Peyer's patch (tissue), 4 donors: ENCODE results near the gene MYLK. TPM values are rescaled to one million over a fixed set of nuclear protein-coding genes. Genes with fewer than 3 reads are reported as not detected.

Source experiments
- DNase-seq, 3 donors: peaks; one replicate each; pipeline ENCODE4 v3.0.0-alpha.2; 2017 to 2019
- H3K27ac ChIP-seq, 4 donors: fragments of 200-600 bp; sonication (generic); one replicate each; pipeline ENCODE4 v1.5.1; 2016 to 2019
- H3K27me3 ChIP-seq, 2 donors: fragments of 200-600 bp; sonication (generic); one replicate each; pipeline ENCODE4 v1.5.1; 2019
- H3K36me3 ChIP-seq, 3 donors: fragments of 200-600 bp; sonication (generic); one replicate each; pipeline ENCODE4 v1.5.1; 2016 to 2019
- H3K4me1 ChIP-seq, 4 donors: fragments of 200-600 bp; sonication (generic); one replicate each; pipeline ENCODE4 v1.5.1; 2016 to 2019
- H3K4me3 ChIP-seq, 4 donors: fragments of 200-600 bp; sonication (generic); 1 replicate in 3 of 4; 2 replicates in 1 of 4; pipeline ENCODE4 v1.5.1; 2016 to 2019; ENCODE audit warnings: mild to moderate bottlenecking in 1 of 4
- H3K9me3 ChIP-seq, 4 donors: fragments of 200-600 bp; sonication (generic); one replicate each; pipeline ENCODE4 v1.5.1; 2016 to 2019; ENCODE audit warnings: mild to moderate bottlenecking in 1 of 4
- POLR2A ChIP-seq, 2 donors: fragments of 450-650 bp; IDR thresholded peaks; one replicate each; pipeline ENCODE4 v1.5.1; 2017; ENCODE audit warnings: antibody characterized with exemption in 2 of 2, mild to moderate bottlenecking in 2 of 2, moderate library complexity in 2 of 2
- total RNA-seq, 4 donors: library from RNA; depleted of rRNA; stranded (reverse); fragments of >200 nt; gene quantifications; one replicate each; pipeline ENCODE4 v1.1.0, GENCODE V29; 2016
- TF ChIP-seq, protein P1 (sequence below), 6 experiments: fragments of 450-650 bp in 4 of 6; fragments of 200-600 bp in 2 of 6; sonication (generic) in 1 of 6; IDR thresholded peaks; one replicate each; pipeline ENCODE4 v1.5.1; 2017 to 2019; ENCODE audit warnings: antibody characterized with exemption in 6 of 6, mild to moderate bottlenecking in 3 of 6, moderate library complexity in 1 of 6

Gene MYLK
- total RNA-seq, 4 donors from 2014 or later = 81.3 to 117 (median 94.1) TPM

DNA sequence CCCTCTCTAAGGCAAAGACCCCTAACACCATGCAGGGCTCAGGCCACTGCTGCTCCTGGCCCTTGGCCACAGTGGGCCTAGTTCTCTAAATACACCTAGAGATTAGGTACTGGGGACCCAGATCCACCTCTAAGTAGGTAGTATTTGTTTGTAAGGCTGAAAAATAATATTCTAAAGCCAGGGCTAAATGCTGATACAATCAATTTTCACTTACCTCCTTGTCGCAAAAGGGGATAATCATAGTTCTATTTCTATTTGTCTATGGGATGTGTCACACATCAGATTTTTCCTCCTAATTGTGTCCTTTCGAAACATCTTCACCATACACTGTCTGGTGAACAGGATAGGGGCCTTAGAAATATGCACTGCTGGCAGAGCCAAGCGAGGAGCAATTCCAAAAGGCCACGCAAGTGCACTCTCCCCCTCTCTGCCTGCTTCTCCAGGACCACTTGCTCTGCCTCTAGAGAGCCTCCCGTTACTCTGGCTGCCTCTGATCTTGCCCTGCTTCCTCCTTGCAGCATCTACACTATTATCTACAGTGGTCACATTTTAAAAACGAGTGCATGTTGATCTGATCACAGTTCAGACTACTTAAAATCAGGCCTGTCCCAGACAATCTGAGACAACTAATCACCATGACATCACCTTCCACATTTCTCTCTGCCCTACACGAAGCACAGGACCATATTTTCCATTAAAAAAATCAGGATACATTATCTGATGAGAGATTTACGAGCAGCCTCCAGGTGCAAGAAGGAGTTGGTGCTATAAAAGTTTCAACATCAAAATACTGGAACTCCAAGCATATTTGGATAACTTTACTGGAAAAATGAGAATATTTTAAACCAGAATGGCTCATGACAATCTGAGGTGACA is 115.4 kb downstream of the MYLK start:
- TF ChIP-seq, protein P1, sequence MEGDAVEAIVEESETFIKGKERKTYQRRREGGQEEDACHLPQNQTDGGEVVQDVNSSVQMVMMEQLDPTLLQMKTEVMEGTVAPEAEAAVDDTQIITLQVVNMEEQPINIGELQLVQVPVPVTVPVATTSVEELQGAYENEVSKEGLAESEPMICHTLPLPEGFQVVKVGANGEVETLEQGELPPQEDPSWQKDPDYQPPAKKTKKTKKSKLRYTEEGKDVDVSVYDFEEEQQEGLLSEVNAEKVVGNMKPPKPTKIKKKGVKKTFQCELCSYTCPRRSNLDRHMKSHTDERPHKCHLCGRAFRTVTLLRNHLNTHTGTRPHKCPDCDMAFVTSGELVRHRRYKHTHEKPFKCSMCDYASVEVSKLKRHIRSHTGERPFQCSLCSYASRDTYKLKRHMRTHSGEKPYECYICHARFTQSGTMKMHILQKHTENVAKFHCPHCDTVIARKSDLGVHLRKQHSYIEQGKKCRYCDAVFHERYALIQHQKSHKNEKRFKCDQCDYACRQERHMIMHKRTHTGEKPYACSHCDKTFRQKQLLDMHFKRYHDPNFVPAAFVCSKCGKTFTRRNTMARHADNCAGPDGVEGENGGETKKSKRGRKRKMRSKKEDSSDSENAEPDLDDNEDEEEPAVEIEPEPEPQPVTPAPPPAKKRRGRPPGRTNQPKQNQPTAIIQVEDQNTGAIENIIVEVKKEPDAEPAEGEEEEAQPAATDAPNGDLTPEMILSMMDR (IDR thresholded peaks at IDR 0.05) = no peak
- no peak for TF ChIP-seq POLR2A (IDR thresholded peaks at IDR 0.05)
- no peaks in the 10 kb centered on the region for H3K4me1 ChIP-seq
- no peak overlapping the region for H3K27ac ChIP-seq
- no peaks in the 10 kb centered on the region for H3K27me3 ChIP-seq
- no peak for DNase-seq
- H3K36me3 ChIP-seq = no peaks in the 10 kb centered on the region
- H3K9me3 ChIP-seq = no peaks in the 10 kb centered on the region
- no peak overlapping the region for H3K4me3 ChIP-seq

DNA sequence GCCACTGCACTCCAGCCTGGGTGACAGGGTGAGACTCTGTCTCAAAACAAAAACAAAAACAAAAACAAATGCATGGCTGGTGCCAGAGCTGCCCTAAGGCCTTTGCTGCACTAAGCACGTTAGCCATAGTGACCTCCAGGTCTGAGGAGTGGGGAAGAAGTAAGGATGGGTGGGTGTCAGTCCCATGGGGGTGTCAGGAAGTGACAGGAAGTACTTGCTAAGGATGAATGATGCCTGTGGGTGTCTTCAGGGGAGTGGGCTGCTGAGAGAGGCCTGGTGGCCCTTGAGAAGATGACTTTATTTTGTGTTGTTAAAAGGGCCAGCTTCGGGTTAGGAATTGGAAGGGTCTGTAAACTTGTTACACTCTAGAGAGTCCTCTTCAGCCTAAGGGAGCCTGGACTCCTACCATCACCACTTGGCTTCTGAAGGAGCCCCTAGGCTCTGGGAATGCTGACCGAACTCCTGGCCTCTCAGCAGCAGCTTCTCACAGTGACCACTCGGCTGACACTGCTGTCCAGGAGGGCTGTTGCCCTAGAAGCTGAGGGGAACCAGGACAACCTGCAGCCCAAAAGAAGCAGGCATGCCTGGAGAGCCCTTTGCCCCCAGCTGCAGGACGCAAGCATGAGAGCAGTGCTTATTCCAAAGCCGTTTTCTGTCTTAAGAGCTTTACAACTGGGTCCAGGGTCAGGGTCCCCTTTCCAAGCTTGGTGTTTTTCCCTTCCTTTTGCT is 116.4 kb downstream of the MYLK start:
- TF ChIP-seq POLR2A (IDR thresholded peaks at IDR 0.05) = no peak
- TF ChIP-seq, protein P1 (IDR thresholded peaks at IDR 0.05) = no peak
- H3K4me1 ChIP-seq = no peaks in the 10 kb centered on the region
- DNase-seq = no peak
- no peaks in the 10 kb centered on the region for H3K27me3 ChIP-seq
- no peak overlapping the region for H3K4me3 ChIP-seq
- no peaks in the 10 kb centered on the region for H3K9me3 ChIP-seq
- no peak overlapping the region for H3K27ac ChIP-seq
- H3K36me3 ChIP-seq = no peaks in the 10 kb centered on the region

DNA sequence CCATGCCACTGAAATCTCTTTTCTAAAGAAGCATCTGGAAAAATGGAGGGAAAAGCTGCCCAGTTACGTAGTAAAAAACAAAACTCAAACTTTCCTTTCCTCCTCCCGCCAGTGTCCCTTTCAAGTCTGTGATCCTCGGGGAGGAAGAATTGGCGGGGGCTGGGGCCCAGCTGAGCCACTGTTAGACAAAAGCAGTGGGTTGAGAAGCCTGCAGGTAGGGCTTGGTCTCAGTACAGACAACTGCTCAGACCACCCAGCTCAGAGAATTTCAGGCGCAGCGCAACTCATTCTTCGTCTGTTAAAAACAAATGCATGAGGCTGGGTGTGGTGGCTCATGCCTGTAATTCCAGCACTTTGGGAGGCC is 117.1 kb downstream of the MYLK start:
- Histone ChIP-seq H3K27ac (no peak overlapping the region), H3K36me3 (no peaks in the 10 kb centered on the region), H3K4me1 (no peaks in the 10 kb centered on the region), H3K4me3 (no peak overlapping the region), H3K27me3 (no peaks in the 10 kb centered on the region), H3K9me3 (no peaks in the 10 kb centered on the region)
- TF ChIP-seq POLR2A (IDR thresholded peaks at IDR 0.05) = no peak
- TF ChIP-seq, protein P1 (IDR thresholded peaks at IDR 0.05) = no peak
- no peak for DNase-seq

DNA sequence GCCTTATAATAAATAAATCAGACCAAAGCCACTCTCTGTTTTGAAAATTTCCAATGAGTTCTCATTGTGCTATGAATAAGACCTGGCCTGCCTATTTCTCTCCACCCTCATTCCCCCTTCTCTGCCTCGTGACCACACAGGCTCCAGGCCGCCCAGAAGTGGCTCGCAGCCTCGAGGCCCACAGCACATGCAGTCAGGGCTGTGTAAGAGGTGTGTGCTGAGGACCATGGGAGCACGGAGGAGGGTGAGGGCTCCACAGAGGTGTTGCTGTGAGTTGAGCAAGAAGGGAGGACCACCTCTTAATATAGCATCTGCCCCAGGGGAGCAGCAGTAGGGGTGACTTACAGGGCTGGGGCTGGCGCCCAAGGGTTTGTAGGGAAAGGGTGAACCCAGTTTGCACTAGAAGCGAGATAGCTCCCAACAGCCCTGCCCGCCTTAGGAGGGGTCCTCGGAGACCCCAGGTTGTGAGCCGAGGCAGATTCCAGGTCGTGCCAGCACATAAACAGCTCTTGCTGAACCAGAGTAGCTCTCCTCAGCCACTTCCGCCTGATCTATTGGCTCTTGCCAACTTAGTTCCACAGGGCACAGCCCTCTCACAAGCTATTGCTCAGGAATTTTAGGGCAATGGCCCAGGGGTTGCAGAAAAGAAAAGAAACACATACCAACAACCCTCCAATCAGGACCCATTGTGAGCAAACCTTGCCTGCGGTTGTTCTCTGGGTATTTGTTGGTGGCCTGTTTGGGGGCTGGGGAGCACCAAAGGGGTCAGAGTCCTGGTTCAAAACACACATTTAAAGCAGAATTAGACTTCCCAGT is 117.7 kb downstream of the MYLK start:
- Histone ChIP-seq H3K27ac (no peak overlapping the region), H3K27me3 (no peaks in the 10 kb centered on the region), H3K4me3 (no peak overlapping the region), H3K36me3 (no peaks in the 10 kb centered on the region), H3K4me1 (no peaks in the 10 kb centered on the region), H3K9me3 (no peaks in the 10 kb centered on the region)
- TF ChIP-seq, protein P1 (IDR thresholded peaks at IDR 0.05) = no peak
- TF ChIP-seq POLR2A (IDR thresholded peaks at IDR 0.05) = no peak
- DNase-seq = no peak

DNA sequence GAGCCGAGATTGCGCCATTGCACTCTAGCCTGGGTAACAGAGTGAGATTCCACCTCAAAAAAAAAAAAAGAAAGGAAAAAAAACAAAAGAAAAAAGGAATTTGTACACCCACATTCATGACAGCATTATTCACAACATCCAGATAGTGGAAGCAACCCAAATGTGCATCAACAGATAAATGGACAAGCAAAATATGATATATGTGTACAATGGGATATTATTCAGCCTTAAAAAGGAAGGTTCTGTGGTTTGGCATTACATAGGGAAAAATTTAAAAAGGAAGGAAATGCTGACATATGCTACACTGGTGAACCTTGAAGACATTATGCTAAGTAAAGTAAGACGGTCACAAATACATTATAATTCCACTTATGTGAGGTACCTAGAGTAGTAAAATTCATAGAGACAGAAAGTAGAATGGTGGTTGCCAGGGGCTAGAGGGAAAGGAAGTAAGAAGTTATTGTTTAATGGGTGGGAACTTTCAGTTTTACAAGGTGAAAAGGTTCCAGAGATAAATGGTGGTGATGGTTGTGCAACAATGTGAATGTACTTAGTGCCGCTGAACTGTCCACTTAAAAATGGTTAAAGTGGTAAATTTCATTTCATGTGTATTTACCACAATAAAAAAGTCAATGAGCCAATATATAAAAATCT is 118.5 kb downstream of the MYLK start:
- Histone ChIP-seq H3K27ac (no peak overlapping the region), H3K27me3 (no peaks in the 10 kb centered on the region), H3K9me3 (no peaks in the 10 kb centered on the region), H3K4me3 (no peak overlapping the region), H3K4me1 (no peaks in the 10 kb centered on the region), H3K36me3 (no peaks in the 10 kb centered on the region)
- TF ChIP-seq, protein P1 (IDR thresholded peaks at IDR 0.05) = no peak
- no peak for TF ChIP-seq POLR2A (IDR thresholded peaks at IDR 0.05)
- no peak for DNase-seq
